ENCODE measurements around the gene TEN1.

- TF ChIP-seq POLR2A (IDR thresholded peaks at IDR 0.05; ENCODE audit: low read length) (no peak), GATA1 (IDR thresholded peaks at IDR 0.05; ENCODE audit: low read depth, low read length) (no peak)
Measured at GRCh38 chr17:76025294-76025693, 46.3 kb downstream of the TEN1 start.
